ENCODE results near the gene CNNM1.

The CNNM1 gene

DNA sequence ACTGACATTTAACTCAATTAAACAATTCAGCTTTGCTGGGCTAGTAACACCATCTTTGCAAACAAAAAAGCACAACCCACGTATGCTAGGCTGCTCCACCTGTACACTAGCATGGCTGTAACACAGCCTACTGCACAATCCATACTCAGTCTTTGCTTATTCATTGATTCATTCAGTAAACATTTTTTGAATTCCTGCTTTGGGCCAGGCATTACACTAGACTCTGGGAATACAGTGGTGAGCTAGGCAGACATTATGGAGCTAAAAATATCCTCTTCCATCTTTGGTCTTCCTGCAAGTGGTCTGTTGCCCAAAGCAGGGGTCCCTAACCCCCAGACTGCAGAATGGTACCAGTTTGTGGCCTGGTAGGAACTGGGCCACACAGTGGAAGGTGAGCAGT lies 9.9 kb downstream of the CNNM1 start:
- DNase-seq: no peak

- DNase-seq: no peak
Observed at GRCh38 chr10:99339563-99340047, 10.4 kb downstream of the CNNM1 start.

- no peak for DNase-seq
Observed at GRCh38 chr10:99340650-99341049, 11.5 kb downstream of the CNNM1 start.

DNA sequence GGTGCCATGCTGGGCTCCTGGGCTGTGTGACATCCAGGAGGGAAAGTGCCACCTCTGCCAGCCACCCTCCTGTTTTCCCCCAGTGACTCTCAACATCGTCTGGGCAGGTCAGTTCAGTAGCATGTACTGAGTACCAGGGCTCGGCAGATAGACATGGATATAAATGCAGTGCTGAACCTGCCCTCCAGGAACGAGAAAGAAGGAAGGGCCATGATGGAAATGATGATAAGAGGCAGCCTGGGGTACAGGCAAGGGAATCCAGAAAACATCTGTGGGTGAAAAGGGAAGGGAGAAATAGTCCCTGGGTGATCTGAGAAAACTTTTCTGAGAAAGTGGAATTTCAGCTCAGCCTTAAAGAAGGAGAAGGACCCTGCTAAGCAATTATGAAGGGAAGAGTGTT lies 12.1 kb downstream of the CNNM1 start:
- DNase-seq: no peak

DNA sequence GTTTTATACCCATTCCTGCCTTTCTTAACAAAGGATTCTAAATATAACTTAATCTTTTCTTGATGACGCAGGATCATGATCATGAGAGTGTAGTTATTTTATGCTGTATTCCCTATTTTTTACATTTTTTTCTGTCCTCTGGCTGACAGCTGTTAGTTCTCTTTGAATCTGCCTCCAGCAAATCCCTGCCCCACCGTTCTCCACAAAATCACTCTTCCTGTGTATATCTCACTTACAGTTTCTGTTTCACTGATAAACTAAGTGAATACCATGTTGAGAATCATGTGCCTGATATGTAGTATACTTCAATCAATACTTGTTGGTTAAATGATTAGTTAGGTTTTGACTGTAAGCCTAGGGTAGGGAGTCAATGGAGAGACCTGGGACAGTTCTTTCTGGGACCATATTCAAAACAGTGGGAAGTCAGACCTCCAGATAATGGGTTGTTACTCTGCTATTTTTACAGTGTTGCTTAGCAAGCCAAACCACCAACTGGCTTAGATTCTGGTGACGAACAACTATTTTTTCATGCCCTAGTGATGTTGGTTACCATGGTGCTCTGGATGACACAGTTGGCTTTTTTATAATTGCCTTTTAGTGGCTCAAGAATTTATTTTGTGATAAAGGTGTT lies 12.8 kb downstream of the CNNM1 start:
- no peak for DNase-seq

DNA sequence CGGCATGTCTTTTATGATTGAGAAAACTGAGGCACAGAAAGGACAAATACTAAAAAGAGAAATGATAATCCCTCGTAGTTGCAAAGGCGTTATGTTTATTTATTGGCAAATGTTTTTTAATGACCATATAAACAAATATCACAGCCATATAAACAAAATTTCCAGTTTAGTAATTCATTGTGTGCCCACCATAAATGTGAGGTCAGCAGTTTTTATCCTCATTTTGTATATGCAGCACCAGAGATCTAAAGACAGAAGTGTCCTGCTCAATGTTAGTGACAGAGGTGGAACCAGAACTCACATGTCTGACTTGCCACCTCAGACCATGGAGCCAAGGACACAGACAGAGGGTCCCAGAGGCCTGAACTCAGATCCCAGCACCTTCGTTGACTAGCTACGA lies 14.1 kb downstream of the CNNM1 start:
- DNase-seq: no peak

GRCh38 chr10:99344715-99345114 lies 15.6 kb downstream of the CNNM1 start:
- DNase-seq: no peak

- DNase-seq: no peak
Observed at GRCh38 chr10:99345350-99345749, 16.2 kb downstream of the CNNM1 start.

DNA sequence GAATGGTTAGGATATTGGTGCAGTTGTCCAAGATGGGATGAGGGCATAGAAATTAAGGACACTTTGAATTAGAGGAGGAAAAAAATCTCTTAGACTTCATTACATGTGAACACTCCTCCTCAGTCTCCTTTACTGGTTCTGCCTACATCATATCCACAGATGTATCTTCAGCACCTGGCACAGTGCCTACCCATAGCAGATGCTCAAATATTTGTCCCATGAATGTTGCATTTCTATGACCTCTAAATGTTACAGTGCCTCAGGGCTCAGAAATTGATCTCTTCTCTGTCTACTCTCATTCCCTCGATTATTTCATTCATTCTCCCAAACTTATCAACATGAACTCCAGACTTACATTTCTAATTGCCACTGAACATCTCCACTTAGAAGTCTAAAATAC lies 17.1 kb downstream of the CNNM1 start:
- DNase-seq: no peak

- DNase-seq: no peak
Observed at GRCh38 chr10:99347672-99348071, 18.5 kb downstream of the CNNM1 start.

DNA sequence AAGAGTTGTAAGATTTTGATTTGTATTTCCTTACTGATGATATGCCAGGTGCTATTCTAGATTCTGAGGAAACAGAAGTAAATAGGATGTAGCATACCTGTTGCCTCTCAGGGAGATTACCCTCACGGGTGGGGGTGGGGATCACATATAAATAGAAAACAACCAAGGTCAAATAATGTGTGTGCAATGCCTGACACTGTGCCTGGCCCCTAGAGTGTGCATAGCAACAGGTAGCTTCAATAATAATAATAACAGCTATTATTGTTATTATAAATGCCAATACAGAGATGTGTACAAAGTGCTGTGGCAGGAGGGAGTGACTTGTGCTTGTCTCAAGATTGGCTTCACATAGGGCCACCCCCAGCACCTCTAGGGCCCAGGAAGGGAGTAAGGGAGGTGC lies 24.0 kb downstream of the CNNM1 start:
- DNase-seq: no peak

- no peak for DNase-seq
Observed at GRCh38 chr10:99357691-99358090, 28.5 kb downstream of the CNNM1 start.

- no peak for DNase-seq
Observed at GRCh38 chr10:99358101-99358500, 28.9 kb downstream of the CNNM1 start.

GRCh38 chr10:99360934-99361333 lies 31.8 kb downstream of the CNNM1 start:
- DNase-seq: no peak

DNA sequence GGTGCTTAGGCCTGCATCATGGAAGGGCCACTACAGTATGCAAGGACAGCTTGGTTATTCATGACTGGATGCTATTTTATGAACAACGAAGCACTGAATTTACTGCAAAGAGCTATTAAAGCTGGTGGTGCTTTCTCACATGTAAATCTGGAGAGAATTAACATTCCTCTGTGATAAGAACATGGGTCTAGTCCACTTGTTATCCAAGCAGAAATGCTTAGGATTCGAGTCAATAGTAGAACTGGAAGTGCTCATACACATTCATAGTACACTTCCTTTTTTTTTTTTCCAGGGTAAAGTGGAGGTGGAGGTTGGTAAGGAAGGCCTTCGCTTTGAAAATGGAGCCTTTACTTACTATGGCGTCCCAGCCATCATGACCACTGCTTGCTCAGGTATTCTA lies 35.0 kb downstream of the CNNM1 start:
- DNase-seq: no peak

- DNase-seq: no peak
Observed at GRCh38 chr10:99365311-99365710, 36.2 kb downstream of the CNNM1 start.

DNA sequence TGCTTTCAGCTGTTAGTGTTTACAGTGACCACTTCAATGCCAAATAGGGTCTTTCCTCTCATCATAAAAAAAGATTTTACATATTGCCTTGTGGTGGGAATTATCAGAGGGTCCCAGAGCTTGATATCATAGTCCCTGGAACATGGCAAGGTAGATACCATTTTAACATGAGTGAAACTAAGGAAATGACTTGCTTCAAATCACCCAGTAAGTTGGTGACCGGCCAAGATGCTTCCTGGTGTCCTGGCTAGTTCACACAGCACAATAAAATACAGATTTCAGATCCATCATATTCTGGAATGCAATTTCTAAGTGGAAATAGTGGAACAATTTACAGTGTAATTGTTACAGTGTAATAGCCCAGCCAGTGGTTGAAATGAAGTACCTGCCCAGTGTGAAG lies 36.6 kb downstream of the CNNM1 start:
- no peak for DNase-seq

- no peak for DNase-seq
Observed at GRCh38 chr10:99366666-99367065, 37.5 kb downstream of the CNNM1 start.

DNA sequence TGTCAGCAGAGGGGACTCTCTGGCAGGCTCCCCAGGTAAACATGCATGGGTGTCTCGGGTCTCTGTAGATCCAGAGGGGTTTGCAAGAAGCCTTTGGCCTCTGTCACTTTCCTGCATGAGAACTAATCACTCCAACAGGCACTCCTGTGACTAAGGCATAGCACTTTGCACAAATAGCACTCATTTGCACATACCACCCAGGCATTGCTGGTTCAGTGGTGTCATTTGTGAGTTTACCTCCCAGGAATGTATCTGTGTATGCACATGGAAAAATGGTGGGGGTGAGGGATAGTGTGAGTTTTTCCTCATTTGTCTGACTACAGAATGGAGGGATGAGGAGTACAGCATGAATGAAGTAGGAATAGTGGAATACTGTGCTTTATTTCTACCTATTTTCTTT lies 39.5 kb downstream of the CNNM1 start:
- DNase-seq: no peak

DNA sequence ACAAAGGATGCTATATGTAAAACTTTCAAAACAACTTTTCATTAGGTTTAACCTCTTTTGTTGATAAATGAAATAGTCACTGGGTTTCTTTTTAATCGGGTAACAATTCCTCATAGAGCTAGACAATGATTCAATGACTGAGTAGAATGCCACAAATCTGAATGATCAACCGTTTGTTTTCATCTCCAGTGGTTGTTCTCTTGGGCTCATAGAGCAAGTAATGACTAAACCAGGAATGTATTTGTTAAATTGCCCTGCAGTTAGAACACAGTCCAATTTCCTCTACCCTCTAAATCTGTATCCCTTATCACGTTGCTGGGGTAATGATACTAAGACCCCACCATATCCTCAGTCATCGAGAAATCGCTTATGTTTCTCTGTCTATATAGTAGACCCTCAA lies 40.0 kb downstream of the CNNM1 start:
- DNase-seq: no peak

- no peak for DNase-seq
Observed at GRCh38 chr10:99369551-99369950, 40.4 kb downstream of the CNNM1 start.

DNA sequence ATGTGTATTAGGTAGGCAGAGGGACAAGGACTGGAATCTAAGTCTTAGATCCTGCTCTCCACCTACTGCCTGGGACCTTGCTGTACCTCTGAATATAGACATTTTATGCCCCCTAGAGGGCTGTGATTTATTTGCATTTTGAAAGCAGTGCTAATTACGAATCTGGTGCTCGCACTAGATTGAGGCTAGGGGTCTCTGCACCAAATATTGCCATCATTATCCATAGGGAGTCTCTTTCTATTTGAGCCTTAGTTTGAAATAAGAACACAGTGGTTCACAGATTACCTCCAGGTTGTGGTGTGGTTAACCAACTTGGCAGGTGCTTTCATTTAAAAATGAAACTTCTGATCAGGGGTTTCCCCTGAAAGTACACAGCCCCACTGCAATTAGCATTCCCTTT lies 41.8 kb downstream of the CNNM1 start:
- DNase-seq: no peak

GRCh38 chr10:99372546-99373271 lies 43.6 kb downstream of the CNNM1 start:
- no peak for DNase-seq

- DNase-seq: no peak
Observed at GRCh38 chr10:99374526-99374925, 45.4 kb downstream of the CNNM1 start.

DNA sequence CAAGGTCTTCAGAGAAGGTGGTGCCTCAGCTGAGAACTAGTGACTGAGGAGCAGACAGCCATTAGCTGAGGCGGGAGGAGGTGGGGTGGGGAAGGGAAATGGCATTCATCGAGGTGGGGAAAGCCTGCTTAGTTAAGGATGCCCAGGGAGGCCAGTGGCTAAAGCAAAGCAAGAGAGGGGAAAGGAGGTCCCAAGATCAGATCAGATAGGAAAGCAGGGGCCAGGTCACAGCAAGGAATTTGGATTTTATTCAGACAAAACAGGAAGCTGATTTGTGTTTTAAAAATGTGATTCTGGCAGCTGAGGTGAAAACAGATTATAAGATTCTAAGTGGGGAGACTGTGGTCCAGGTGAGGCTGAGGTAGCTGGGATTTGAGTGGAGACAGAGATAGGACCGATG lies 45.8 kb downstream of the CNNM1 start:
- DNase-seq: no peak

Measured in NCI-H510A (cell line).